ENCODE results near the gene PNKD. TPM values are rescaled to one million over a fixed set of nuclear protein-coding genes. Genes with fewer than 3 reads are reported as not detected.

Gene PNKD
- total and polyA plus RNA-seq, 2 of the 8 experiments (the other 6 are each of a cell fraction or from before 2014, with no cell fraction given) = 43.9 to 65.4 TPM

DNA sequence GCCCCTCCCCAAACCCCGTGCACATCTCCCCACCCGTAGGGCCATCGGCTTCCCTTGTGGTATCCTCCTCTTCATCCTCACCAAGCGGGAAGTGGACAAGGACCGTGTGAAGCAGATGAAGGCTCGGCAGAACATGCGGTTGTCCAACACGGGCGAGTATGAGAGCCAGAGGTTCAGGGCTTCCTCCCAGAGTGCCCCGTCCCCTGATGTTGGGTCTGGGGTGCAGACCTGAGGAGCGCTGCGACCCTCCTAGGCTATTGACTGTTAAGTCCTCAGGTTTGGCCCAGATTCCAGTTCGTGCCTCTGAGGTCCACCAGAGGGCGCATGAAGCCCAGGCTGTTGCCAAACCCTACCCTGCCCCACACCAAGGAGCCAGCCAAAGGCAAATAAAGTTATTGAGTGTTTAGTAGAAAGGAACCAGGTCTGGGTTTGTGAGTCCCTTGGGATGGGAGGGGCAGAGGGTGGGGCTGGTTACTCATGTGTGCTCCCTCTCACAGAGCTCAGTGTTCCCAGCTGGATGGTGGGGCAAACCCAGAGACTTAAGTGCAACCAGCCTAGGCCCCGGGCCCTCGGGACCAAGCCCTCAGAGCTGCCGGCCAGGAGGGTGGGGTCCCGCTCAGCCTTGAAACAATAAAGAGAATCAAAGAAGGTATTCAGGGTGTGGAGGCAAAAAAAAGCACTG is 2.4 kb downstream of the PNKD start:
- no peak overlapping the region for H2AK5ac ChIP-seq (ENCODE audit: low read depth, low read length)
- WGBS, 2 experiments (ENCODE audit: extremely low coverage in 1 of 2, insufficient coverage in 1 of 2, insufficient read length in 1 of 2, insufficient replicate concordance in 2 of 2, low coverage in 1 of 2, low lambda C conversion rate in 2 of 2, missing lambda C conversion rate in 1 of 2) = 59% methylated on average over 16 of the region's 18 CpGs; no CpG with 5 or more reads in 1 of the 2 experiments
- no peak for FAIRE-seq
- TF ChIP-seq, protein P1, sequence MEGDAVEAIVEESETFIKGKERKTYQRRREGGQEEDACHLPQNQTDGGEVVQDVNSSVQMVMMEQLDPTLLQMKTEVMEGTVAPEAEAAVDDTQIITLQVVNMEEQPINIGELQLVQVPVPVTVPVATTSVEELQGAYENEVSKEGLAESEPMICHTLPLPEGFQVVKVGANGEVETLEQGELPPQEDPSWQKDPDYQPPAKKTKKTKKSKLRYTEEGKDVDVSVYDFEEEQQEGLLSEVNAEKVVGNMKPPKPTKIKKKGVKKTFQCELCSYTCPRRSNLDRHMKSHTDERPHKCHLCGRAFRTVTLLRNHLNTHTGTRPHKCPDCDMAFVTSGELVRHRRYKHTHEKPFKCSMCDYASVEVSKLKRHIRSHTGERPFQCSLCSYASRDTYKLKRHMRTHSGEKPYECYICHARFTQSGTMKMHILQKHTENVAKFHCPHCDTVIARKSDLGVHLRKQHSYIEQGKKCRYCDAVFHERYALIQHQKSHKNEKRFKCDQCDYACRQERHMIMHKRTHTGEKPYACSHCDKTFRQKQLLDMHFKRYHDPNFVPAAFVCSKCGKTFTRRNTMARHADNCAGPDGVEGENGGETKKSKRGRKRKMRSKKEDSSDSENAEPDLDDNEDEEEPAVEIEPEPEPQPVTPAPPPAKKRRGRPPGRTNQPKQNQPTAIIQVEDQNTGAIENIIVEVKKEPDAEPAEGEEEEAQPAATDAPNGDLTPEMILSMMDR (IDR thresholded peaks at IDR 0.05; ENCODE audit: control extremely low read depth in 1 of 3, insufficient read depth in 1 of 3, low read depth in 1 of 3, low read length in 3 of 3) = peak in 2 of 3 experiments; percentile 89 to 93; a peak in 3 of 4 replicates

More for the DNA sequence above, 2.4 kb downstream of the PNKD start:
- POLR2A ChIA-PET (ENCODE audit: partially characterized antibody) = interaction anchor here (1.5 to 2.8 kb wide), 4 partner anchors 10 to 124 kb away, joined by 4 to 29 read pairs (median 6); partner anchors contain the start of genes CATIP and GPBAR1
- CTCF ChIA-PET (ENCODE audit: partially characterized antibody) = interaction anchor here (0.5 to 8.2 kb wide), 31 partner anchors 11 to 391 kb away, joined by 3 to 131 read pairs (median 4); partner anchors contain the start of genes CATIP, GPBAR1 and TMBIM1
- H3K4me2 ChIP-seq (ENCODE audit: insufficient read depth in 1 of 2, low read depth in 2 of 2, low read length in 2 of 2) = 0 out of 4 replicates have a peak overlapping the region, but pooled peaks of 1 of the 2 experiments have one; percentile 11
- H3K79me2 ChIP-seq (ENCODE audit: control insufficient read depth in 1 of 2, insufficient read depth in 2 of 2, low read length in 2 of 2) = peaks cover 0 to 10% of the 10 kb centered on the region in 2 experiments; a peak in 2 of 4 replicates
- peaks cover 8% of the 10 kb centered on the region; the same call in 1 of the 2 replicates for H3K79me1 ChIP-seq (ENCODE audit: low read depth, low read length)
- H3K23ac ChIP-seq (ENCODE audit: insufficient read length) = no peak overlapping the region
- peaks cover 0 to 7% (median 4%) of the 10 kb centered on the region in 4 experiments; a peak in 4 of 7 replicates for H3K4me1 ChIP-seq (replicated peaks in 1 of 4; ENCODE audit: control insufficient read depth in 3 of 4, insufficient read depth in 4 of 4, low read length in 3 of 4)
- peaks cover 0 to 38% (median 9%) of the 10 kb centered on the region in 4 experiments; a peak in 6 of 8 replicates for H3K36me3 ChIP-seq (ENCODE audit: control insufficient read depth in 2 of 4, insufficient read depth in 4 of 4, low read length in 3 of 4)
- no peak overlapping the region for H3K4ac ChIP-seq (replicated peaks; ENCODE audit: insufficient read length, low read depth, low read length)
- no peaks in the 10 kb centered on the region for H3K9me3 ChIP-seq (ENCODE audit: insufficient read depth in 2 of 2, low read depth in 1 of 2, low read length in 1 of 2)
- no peak overlapping the region for H2AFZ ChIP-seq (ENCODE audit: low read length)
- H3K18ac ChIP-seq (ENCODE audit: extremely low read depth, low read length) = no peak overlapping the region
- no peak overlapping the region for H3K56ac ChIP-seq (replicated peaks; ENCODE audit: insufficient read length, low read depth, low read length)
- H3K27me3 ChIP-seq (replicated peaks in 1 of 4; ENCODE audit: control insufficient read depth in 3 of 4, extremely low read depth in 1 of 4, insufficient read depth in 3 of 4, low read length in 3 of 4) = no peaks in the 10 kb centered on the region
- H4K20me1 ChIP-seq (replicated peaks in 1 of 2; ENCODE audit: control insufficient read depth in 1 of 2, insufficient read depth in 2 of 2, low read length in 2 of 2) = peaks cover 0 to 9% of the 10 kb centered on the region in 2 experiments
- peaks cover 10% of the 10 kb centered on the region for H3K23me2 ChIP-seq (ENCODE audit: low read depth, low read length)
- H3K9ac ChIP-seq (replicated peaks in 1 of 4; ENCODE audit: extremely low read depth in 1 of 4, low read depth in 3 of 4, low read length in 3 of 4) = no peak overlapping the region
- H2BK120ac ChIP-seq (replicated peaks; ENCODE audit: low read depth, low read length) = no peak overlapping the region
- H2BK20ac ChIP-seq (ENCODE audit: low read length) = no peak overlapping the region
- H3K27ac ChIP-seq (ENCODE audit: low read depth, low read length) = no peak overlapping the region
- no peak overlapping the region for H2BK12ac ChIP-seq (ENCODE audit: low read depth, low read length)
- H4K5ac ChIP-seq (ENCODE audit: insufficient read length, low read depth, low read length) = no peak overlapping the region
- H3K14ac ChIP-seq (ENCODE audit: insufficient read length) = no peak overlapping the region
- H4K91ac ChIP-seq (replicated peaks; ENCODE audit: insufficient read length, low read length) = no peak overlapping the region
- peak overlapping the region; percentile 69; the same call in 1 of the 2 replicates for H4K8ac ChIP-seq (ENCODE audit: extremely low read depth, insufficient read depth, low read length)
- H3K4me3 ChIP-seq (ENCODE audit: extremely low read depth in 1 of 4, insufficient read depth in 2 of 4, low read depth in 3 of 4, low read length in 4 of 4) = no peak overlapping the region
- H2BK15ac ChIP-seq (ENCODE audit: low read length) = no peak overlapping the region
- DNase-seq (ENCODE audit: low read depth in 1 of 2, low spot score in 2 of 2) = peak in 1 of 2 experiments; percentile 86
- H2BK5ac ChIP-seq (ENCODE audit: low read depth, low read length) = no peak overlapping the region
